IMR-90 (cell line): ENCODE data around the gene PIWIL4. TPM values are rescaled to one million over a fixed set of nuclear protein-coding genes. Genes with fewer than 3 reads are reported as not detected.
A peak's percentile ranks its signal among the peaks of the same experiment; 100 is the strongest.

ENCODE experiments used
- ATAC-seq: fragments of 200-7000 bp; cut with Tn5 transposase; 2 replicates; pipeline ENCODE4 v1.9.1; 2020; ENCODE audit warnings: low read depth, mild to moderate bottlenecking, moderate library complexity
- BruUV-seq: library from RNA; stranded (reverse); fragments of 400-500 nt; replicated peaks from 2 replicates; lab custom pipeline; 2021; lab: Mats Ljungman, UMichigan
- CTCF ChIA-PET: fragments of 300-600 bp; formaldehyde crosslinking; extraction: SDS; loops from one replicate; lab custom pipeline; 2021; ENCODE audit warnings: antibody characterized with exemption; lab: Yijun Ruan, JAX
- POLR2A ChIA-PET: fragments of 300-600 bp; sonication (Branson Sonifier 250); formaldehyde crosslinking; loops from one replicate; lab custom pipeline; 2022; ENCODE audit warnings: antibody characterized with exemption; ENCODE audit not compliant: unreplicated experiment; lab: Charles Lee
- DNase-seq: peaks from one replicate; pipeline ENCODE4 v3.0.0; 2013
- H2AFZ ChIP-seq: replicated peaks from 2 replicates; pipeline ENCODE3; 2013; ENCODE audit warnings: low read length, mild to moderate bottlenecking; ENCODE audit not compliant: poor library complexity
- H2AK5ac ChIP-seq: 2 replicates; pipeline ENCODE4 v1.6.1; 2013; ENCODE audit warnings: low read depth, low read length, inconsistent platforms
- H2AK9ac ChIP-seq: replicated peaks from 2 replicates; pipeline ENCODE3; 2013; ENCODE audit warnings: mild to moderate bottlenecking, low read depth, low read length, moderate library complexity; ENCODE audit not compliant: poor library complexity
- H2BK120ac ChIP-seq: 2 replicates; pipeline ENCODE4 v1.6.1; 2013; ENCODE audit warnings: low read depth, low read length, inconsistent platforms
- H2BK15ac ChIP-seq: 3 replicates; pipeline ENCODE4 v1.6.1; 2013; ENCODE audit warnings: low read depth, low read length, inconsistent platforms
- H2BK20ac ChIP-seq: 2 replicates; pipeline ENCODE4 v1.6.1; 2013; ENCODE audit warnings: low read depth, mild to moderate bottlenecking, inconsistent platforms, low read length, moderate library complexity
- H2BK5ac ChIP-seq: 2 replicates; pipeline ENCODE4 v1.6.1; 2013; ENCODE audit warnings: mild to moderate bottlenecking, low read depth, low read length, inconsistent platforms; ENCODE audit not compliant: poor library complexity, severe bottlenecking
- H3K14ac ChIP-seq: replicated peaks from 2 replicates; pipeline ENCODE4 v1.6.1; 2013; ENCODE audit warnings: low read depth, low read length, inconsistent platforms
- H3K18ac ChIP-seq: 2 replicates; pipeline ENCODE4 v1.6.1; 2013; ENCODE audit warnings: low read depth, low read length, control low read depth
- H3K23ac ChIP-seq: 2 replicates; pipeline ENCODE4 v1.6.1; 2013; ENCODE audit warnings: low read depth, low read length, inconsistent platforms
- H3K27ac ChIP-seq: 2 replicates; pipeline ENCODE4 v1.5.1; 2013; ENCODE audit warnings: mild to moderate bottlenecking, control low read depth, low read length; ENCODE audit not compliant: insufficient read depth
- H3K27me3 ChIP-seq: 2 replicates; pipeline ENCODE4 v1.6.1; 2013; ENCODE audit warnings: low read length; ENCODE audit not compliant: control insufficient read depth, insufficient read depth
- H3K36me3 ChIP-seq: 2 replicates; pipeline ENCODE4 v1.6.1; 2013; ENCODE audit warnings: low read length, mixed read lengths; ENCODE audit not compliant: control insufficient read depth, insufficient read depth
- H3K4ac ChIP-seq: 2 replicates; pipeline ENCODE4 v1.6.1; 2013; ENCODE audit warnings: low read depth, low read length, inconsistent platforms
- H3K4me1 ChIP-seq: 2 replicates; pipeline ENCODE4 v1.6.1; 2013; ENCODE audit warnings: low read length, mixed read lengths; ENCODE audit not compliant: control insufficient read depth, insufficient read depth
- H3K4me2 ChIP-seq: 2 replicates; pipeline ENCODE4 v1.6.1; 2013; ENCODE audit warnings: low read depth, mild to moderate bottlenecking, control low read depth, low read length, moderate library complexity
- H3K4me3 ChIP-seq: 2 replicates; pipeline ENCODE4 v1.5.1; 2013; ENCODE audit warnings: low read depth, mild to moderate bottlenecking, control low read depth, low read length, moderate library complexity; ENCODE audit not compliant: insufficient read depth
- H3K56ac ChIP-seq: 2 replicates; pipeline ENCODE4 v1.6.1; 2013; ENCODE audit warnings: low read length, inconsistent platforms; ENCODE audit not compliant: insufficient read depth; ENCODE audit errors: extremely low read depth
- H3K79me1 ChIP-seq, 2 experiments: 2 replicates each; pipeline ENCODE4 v1.6.1; 2013; ENCODE audit warnings: low read length in 2 of 2, inconsistent platforms in 1 of 2, low read depth in 1 of 2
- H3K9ac ChIP-seq: 2 replicates; pipeline ENCODE4 v1.6.1; 2013; ENCODE audit warnings: low read depth, low read length, control low read depth
- H3K9me1 ChIP-seq: 2 replicates; pipeline ENCODE4 v1.6.1; 2013; ENCODE audit warnings: low read length, inconsistent platforms; ENCODE audit not compliant: insufficient read depth
- H3K9me3 ChIP-seq: 2 replicates; pipeline ENCODE4 v1.6.1; 2013; ENCODE audit warnings: low read length; ENCODE audit not compliant: control insufficient read depth, insufficient read depth
- H4K20me1 ChIP-seq: 2 replicates; pipeline ENCODE4 v1.6.1; 2013; ENCODE audit warnings: low read length, inconsistent platforms; ENCODE audit not compliant: insufficient read depth
- H4K5ac ChIP-seq: 2 replicates; pipeline ENCODE4 v1.6.1; 2013; ENCODE audit warnings: mild to moderate bottlenecking, low read depth, low read length, control low read depth
- H4K8ac ChIP-seq, 2 experiments: 2 replicates each; pipeline ENCODE4 v1.6.1; 2013; ENCODE audit warnings: low read depth in 2 of 2, low read length in 2 of 2, control low read depth in 1 of 2, inconsistent platforms in 1 of 2
- H4K91ac ChIP-seq: 2 replicates; pipeline ENCODE4 v1.6.1; 2013; ENCODE audit warnings: low read depth, low read length, inconsistent platforms; ENCODE audit not compliant: insufficient read depth
- BHLHE40 ChIP-seq: fragments of 150-350 bp; IDR thresholded peaks from 2 replicates; pipeline ENCODE4 v1.6.1; 2016; ENCODE audit warnings: mild to moderate bottlenecking, low read depth, low read length
- CHD1 ChIP-seq: IDR thresholded peaks from 2 replicates; pipeline ENCODE4 v1.6.1; 2012; ENCODE audit warnings: low read depth, low read length, improper control_type of control experiment
- MAZ ChIP-seq: IDR thresholded peaks from 2 replicates; pipeline ENCODE4 v1.6.1; 2012; ENCODE audit warnings: low read depth, mild to moderate bottlenecking, low read length, improper control_type of control experiment, moderate library complexity, borderline replicate concordance
- MXI1 ChIP-seq: IDR thresholded peaks from 2 replicates; pipeline ENCODE4 v1.6.1; 2012; ENCODE audit warnings: low read depth, mild to moderate bottlenecking, low read length, moderate library complexity, borderline replicate concordance
- NFE2L2 ChIP-seq: fragments of 150-350 bp; IDR thresholded peaks from 2 replicates; pipeline ENCODE4 v1.6.1; 2016; ENCODE audit warnings: low read depth, mild to moderate bottlenecking, low read length
- POLR2A ChIP-seq: IDR thresholded peaks from 2 replicates; pipeline ENCODE4 v1.6.1; 2012; ENCODE audit warnings: mild to moderate bottlenecking, low read depth, low read length
- RFX5 ChIP-seq: IDR thresholded peaks from 2 replicates; pipeline ENCODE4 v1.8.0; 2012; ENCODE audit warnings: low read depth, mild to moderate bottlenecking, low read length, moderate library complexity
- WGBS, 2 experiments: methylation state at CpG; one replicate each; pipeline versions ENCODE4 v1.1.5 to v1.1.7; 2013; ENCODE audit warnings: missing lambda C conversion rate in 2 of 2; ENCODE audit not compliant: insufficient read length in 1 of 2; ENCODE audit errors: extremely low coverage in 2 of 2; 5-methylcytosine and 5-hydroxymethylcytosine counted together
- dilution Hi-C: fragments of 300-500 bp; cut with HindIII; formaldehyde crosslinking; loops from one replicate; pipeline ENCODE4 v1.14.3; 2018; ENCODE audit warnings: low sequenced_read_pairs; ENCODE audit not compliant: unreplicated experiment
- in situ Hi-C: fragments of 300-500 bp; cut with MboI; formaldehyde crosslinking; loops from 3 replicates; pipeline ENCODE4 v1.14.3; 2019; ENCODE audit warnings: low sequenced_read_pairs, inconsistent platforms, mixed read lengths
- intact Hi-C: fragments of 100-400 bp; cut with micrococcal nuclease; formaldehyde crosslinking; loops from 2 replicates; pipeline ENCODE4 v1.10.0; 2022
- polyA plus RNA-seq, 3 experiments: library from polyadenylated mRNA; depleted of rRNA; stranded (reverse); fragments of >200 nt; gene quantifications; 2 replicates each; pipeline ENCODE4 v1.2.3, GENCODE V29; 2012; ENCODE audit warnings: low replicate concordance in 1 of 3
- total RNA-seq: library from RNA; depleted of rRNA; stranded (reverse); fragments of >200 nt; gene quantifications from 2 replicates; pipeline ENCODE4 v1.2.3, GENCODE V29; 2012
- TF ChIP-seq, protein P1 (sequence below): fragments of 150-350 bp; IDR thresholded peaks from 2 replicates; pipeline ENCODE4 v1.6.1; 2016; ENCODE audit warnings: low read depth, mild to moderate bottlenecking, low read length, moderate library complexity, borderline replicate concordance

PIWIL4 gene
- total and polyA plus RNA-seq, 2 of the 4 experiments (the other 2 are of a cell fraction), result 0.72 to 1.3 TPM

DNA sequence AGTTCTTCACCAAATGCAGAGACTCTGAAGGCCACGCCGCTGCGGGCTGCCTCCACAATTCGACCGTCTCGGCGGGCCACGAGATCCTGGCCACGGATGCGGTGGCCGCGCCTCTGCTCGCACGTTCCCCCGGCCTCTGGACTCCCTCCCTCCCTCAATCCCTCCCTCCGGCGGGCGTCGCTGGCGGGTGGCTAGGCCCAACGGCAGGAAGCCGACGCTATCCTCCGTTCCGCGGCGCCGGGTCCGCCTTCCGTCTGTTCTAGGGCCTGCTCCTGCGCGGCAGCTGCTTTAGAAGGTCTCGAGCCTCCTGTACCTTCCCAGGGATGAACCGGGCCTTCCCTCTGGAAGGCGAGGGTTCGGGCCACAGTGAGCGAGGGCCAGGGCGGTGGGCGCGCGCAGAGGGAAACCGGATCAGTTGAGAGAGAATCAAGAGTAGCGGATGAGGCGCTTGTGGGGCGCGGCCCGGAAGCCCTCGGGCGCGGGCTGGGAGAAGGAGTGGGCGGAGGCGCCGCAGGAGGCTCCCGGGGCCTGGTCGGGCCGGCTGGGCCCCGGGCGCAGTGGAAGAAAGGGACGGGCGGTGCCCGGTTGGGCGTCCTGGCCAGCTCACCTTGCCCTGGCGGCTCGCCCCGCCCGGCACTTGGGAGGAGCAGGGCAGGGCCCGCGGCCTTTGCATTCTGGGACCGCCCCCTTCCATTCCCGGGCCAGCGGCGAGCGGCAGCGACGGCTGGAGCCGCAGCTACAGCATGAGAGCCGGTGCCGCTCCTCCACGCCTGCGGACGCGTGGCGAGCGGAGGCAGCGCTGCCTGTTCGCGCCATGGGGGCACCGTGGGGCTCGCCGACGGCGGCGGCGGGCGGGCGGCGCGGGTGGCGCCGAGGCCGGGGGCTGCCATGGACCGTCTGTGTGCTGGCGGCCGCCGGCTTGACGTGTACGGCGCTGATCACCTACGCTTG lies 23.2 kb upstream of the PIWIL4 start, which contains the start of gene FUT4:
TSS of gene FUT4 (plus strand) at position 227 of the 951 bp plus-strand sequence. CDS start at position 440, 213 bp downstream.
- Histone ChIP-seq H3K27me3 (peaks cover 3% of the 10 kb centered on the region; the same call in 1 of the 2 replicates), H2BK20ac (peak within 1 kb of the TSS; percentile 32; the same call in 1 of the 2 replicates), H4K20me1 (peaks cover 10% of the 10 kb centered on the region; the same call in 1 of the 2 replicates), H3K23ac (peak within 1 kb of the TSS; percentile 41), H2AFZ (peak within 1 kb of the TSS; percentile 98), H3K4me1 (peaks cover 6% of the 10 kb centered on the region), H3K4me2 (peak within 1 kb of the TSS; percentile 90), H3K18ac (peak within 1 kb of the TSS; percentile 91), H3K27ac (peak within 1 kb of the TSS; percentile 99), H2BK120ac (peak within 1 kb of the TSS; percentile 87), H3K79me1 (peaks cover 12 to 28% of the 10 kb centered on the region in 2 experiments), H3K36me3 (peaks cover 2% of the 10 kb centered on the region; the same call in 1 of the 2 replicates), H2AK9ac (peak within 1 kb of the TSS; percentile 92), H3K9me1 (peaks cover 5% of the 10 kb centered on the region), H3K56ac (peak within 1 kb of the TSS; percentile 66), H4K5ac (peak within 1 kb of the TSS; percentile 96), H3K14ac (peak within 1 kb of the TSS; percentile 86), H4K8ac (peak within 1 kb of the TSS; percentile 87 to 94), H4K91ac (peak within 1 kb of the TSS; percentile 95), H2BK5ac (peak within 1 kb of the TSS; percentile 91), H2AK5ac (no peak within 1 kb of the TSS), H3K9me3 (no peaks in the 10 kb centered on the region), H3K4ac (peak within 1 kb of the TSS; percentile 95), H3K4me3 (peak within 1 kb of the TSS; percentile 69), H2BK15ac (peak within 1 kb of the TSS; percentile 0; the same call in 1 of the 3 replicates), H3K9ac (peak within 1 kb of the TSS; percentile 97)
- BruUV-seq, result no TSS peak
- intact Hi-C loops, result no loop called here
- ATAC-seq (peak; percentile 88), DNase-seq (peak; percentile 74)
- WGBS, 2 experiments, result 3% methylated on average over 42 of the region's 109 CpGs; no CpG with 5 or more reads in 1 of the 2 experiments
- in situ Hi-C loops, result no loop called here
- CTCF ChIA-PET, result interaction anchor here (0.6 kb wide), 1 partner anchor 258 kb away, joined by 4 read pairs; no protein-coding TSS in a partner anchor
- POLR2A ChIA-PET, result interaction anchor here (0.5 to 0.7 kb wide), 3 partner anchors 16 to 1488 kb away, joined by 3 to 7 read pairs (median 7); partner anchors contain the start of gene C11orf97
- dilution Hi-C loops, result no loop called here
- peak; percentile 64 for TF ChIP-seq POLR2A
- TF ChIP-seq CHD1, result 0 out of 2 replicates have a peak, but pooled peaks have one; percentile 44
- TF ChIP-seq MAZ, result peak; percentile 75; the same call in 1 of the 2 replicates
- TF ChIP-seq RFX5, result no peak
- TF ChIP-seq, protein P1, sequence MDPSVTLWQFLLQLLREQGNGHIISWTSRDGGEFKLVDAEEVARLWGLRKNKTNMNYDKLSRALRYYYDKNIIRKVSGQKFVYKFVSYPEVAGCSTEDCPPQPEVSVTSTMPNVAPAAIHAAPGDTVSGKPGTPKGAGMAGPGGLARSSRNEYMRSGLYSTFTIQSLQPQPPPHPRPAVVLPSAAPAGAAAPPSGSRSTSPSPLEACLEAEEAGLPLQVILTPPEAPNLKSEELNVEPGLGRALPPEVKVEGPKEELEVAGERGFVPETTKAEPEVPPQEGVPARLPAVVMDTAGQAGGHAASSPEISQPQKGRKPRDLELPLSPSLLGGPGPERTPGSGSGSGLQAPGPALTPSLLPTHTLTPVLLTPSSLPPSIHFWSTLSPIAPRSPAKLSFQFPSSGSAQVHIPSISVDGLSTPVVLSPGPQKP, result no peak
- peak; percentile 68 for TF ChIP-seq BHLHE40
- TF ChIP-seq MXI1, result peak; percentile 43; the same call in 1 of the 2 replicates
- no peak for TF ChIP-seq NFE2L2
